Trophoblast cell (in vitro differentiated cells and primary cell): ENCODE measurements around the gene PLAC8L1. TPM values are rescaled to one million over a fixed set of nuclear protein-coding genes. Genes with fewer than 3 reads are reported as not detected.

Experiments used
- DNase-seq, 2 donors: peaks; one replicate each; pipeline ENCODE4 v3.0.0-alpha.2; 2016
- H2AFZ ChIP-seq: 2 replicates; pipeline ENCODE4 v1.6.1; 2013; ENCODE audit warnings: low read length, moderate library complexity, mild to moderate bottlenecking; ENCODE audit not compliant: insufficient read depth, poor library complexity
- H2AK5ac ChIP-seq: 2 replicates; pipeline ENCODE4 v1.6.1; 2013; ENCODE audit warnings: mild to moderate bottlenecking, low read length
- H2BK120ac ChIP-seq: 2 replicates; pipeline ENCODE4 v1.6.1; 2013; ENCODE audit warnings: low read length, mild to moderate bottlenecking, moderate library complexity; ENCODE audit not compliant: insufficient read depth, poor library complexity
- H2BK12ac ChIP-seq: 2 replicates; pipeline ENCODE4 v1.6.1; 2013; ENCODE audit warnings: mild to moderate bottlenecking, low read length, moderate library complexity
- H2BK5ac ChIP-seq: 2 replicates; pipeline ENCODE4 v1.6.1; 2013; ENCODE audit warnings: low read length, low read depth, moderate library complexity, mild to moderate bottlenecking; ENCODE audit not compliant: poor library complexity
- H3K14ac ChIP-seq: 2 replicates; pipeline ENCODE4 v1.6.1; 2013; ENCODE audit warnings: mild to moderate bottlenecking, low read length
- H3K18ac ChIP-seq: 2 replicates; pipeline ENCODE4 v1.6.1; 2013; ENCODE audit warnings: mild to moderate bottlenecking, low read length
- H3K23ac ChIP-seq: 2 replicates; pipeline ENCODE4 v1.6.1; 2013; ENCODE audit warnings: low read length
- H3K27ac ChIP-seq: 2 replicates; pipeline ENCODE4 v1.5.1; 2013; ENCODE audit warnings: low read depth, mild to moderate bottlenecking, inconsistent platforms, low read length, moderate library complexity
- H3K27me3 ChIP-seq: 2 replicates; pipeline ENCODE4 v1.6.1; 2013; ENCODE audit warnings: inconsistent platforms, mild to moderate bottlenecking, low read length, moderate library complexity; ENCODE audit not compliant: insufficient read depth
- H3K36me3 ChIP-seq, 2 experiments: 1 replicate in 1 of 2; 2 replicates in 1 of 2; pipeline ENCODE4 v1.6.1; 2013; ENCODE audit warnings: low read length in 2 of 2, mild to moderate bottlenecking in 2 of 2, moderate library complexity in 1 of 2; ENCODE audit not compliant: insufficient read depth in 2 of 2, control insufficient read depth in 1 of 2
- H3K4ac ChIP-seq: 2 replicates; pipeline ENCODE4 v1.6.1; 2013; ENCODE audit warnings: low read depth, mild to moderate bottlenecking, low read length, moderate library complexity
- H3K4me1 ChIP-seq, 2 experiments: 1 replicate in 1 of 2; 2 replicates in 1 of 2; pipeline ENCODE4 v1.6.1; 2013; ENCODE audit warnings: low read length in 2 of 2, mild to moderate bottlenecking in 2 of 2, moderate library complexity in 1 of 2; ENCODE audit not compliant: insufficient read depth in 2 of 2, control insufficient read depth in 1 of 2
- H3K4me2 ChIP-seq: 2 replicates; pipeline ENCODE4 v1.6.1; 2013; ENCODE audit warnings: inconsistent platforms, mild to moderate bottlenecking, low read length, moderate library complexity
- H3K4me3 ChIP-seq: 2 replicates; pipeline ENCODE4 v1.5.1; 2013; ENCODE audit warnings: mild to moderate bottlenecking, low read depth, low read length, inconsistent platforms
- H3K79me1 ChIP-seq: one replicate; pipeline ENCODE4 v1.6.1; 2013; ENCODE audit warnings: low read length
- H3K79me2 ChIP-seq: 2 replicates; pipeline ENCODE4 v1.6.1; 2013; ENCODE audit warnings: low read length, mild to moderate bottlenecking; ENCODE audit not compliant: control insufficient read depth, insufficient read depth, poor library complexity
- H3K9ac ChIP-seq: 2 replicates; pipeline ENCODE4 v1.6.1; 2013; ENCODE audit warnings: mild to moderate bottlenecking, low read length
- H3K9me3 ChIP-seq: 2 replicates; pipeline ENCODE4 v1.6.1; 2013; ENCODE audit warnings: low read depth, mild to moderate bottlenecking, control low read depth, inconsistent platforms, low read length; ENCODE audit not compliant: insufficient read depth
- H4K12ac ChIP-seq: 2 replicates; pipeline ENCODE4 v1.6.1; 2013; ENCODE audit warnings: low read depth, mild to moderate bottlenecking, low read length, moderate library complexity
- H4K8ac ChIP-seq: 2 replicates; pipeline ENCODE4 v1.6.1; 2013; ENCODE audit warnings: low read depth, mild to moderate bottlenecking, low read length, moderate library complexity
- H4K91ac ChIP-seq: one replicate; pipeline ENCODE4 v1.6.1; 2013; ENCODE audit warnings: low read depth, mild to moderate bottlenecking, low read length, moderate library complexity
- WGBS: extraction: QIAGEN DNeasy Blood & Tissue Kit; methylation state at CpG from one replicate; pipeline ENCODE4 v1.1.7; 2013; ENCODE audit warnings: missing lambda C conversion rate; ENCODE audit not compliant: insufficient read length, insufficient coverage; ENCODE audit errors: extremely low coverage; 5-methylcytosine and 5-hydroxymethylcytosine counted together
- polyA plus RNA-seq: library from polyadenylated mRNA; stranded (reverse); fragments of 200-250 nt; gene quantifications from 2 replicates; pipeline ENCODE4 v1.2.3, GENCODE V29; 2013

Gene PLAC8L1, protein sequence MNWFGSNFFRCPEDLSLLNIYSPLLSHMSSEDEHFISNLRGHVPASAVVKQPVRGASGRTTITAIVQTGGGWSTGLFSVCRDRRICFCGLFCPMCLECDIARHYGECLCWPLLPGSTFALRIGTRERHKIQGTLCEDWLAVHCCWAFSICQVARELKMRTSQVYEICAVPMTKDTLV
- polyA plus RNA-seq: 0.08 and 0.22 TPM in 2 replicates

- no peaks in the 10 kb centered on the region for H3K36me3 ChIP-seq
- no peaks in the 10 kb centered on the region for H3K79me1 ChIP-seq
- H4K8ac ChIP-seq: no peak within 1 kb of the TSS
- no peak within 1 kb of the TSS for H3K23ac ChIP-seq
- DNase-seq: no peak
- no peaks in the 10 kb centered on the region for H3K27me3 ChIP-seq
- H2BK5ac ChIP-seq: no peak within 1 kb of the TSS
- H3K4ac ChIP-seq: no peak within 1 kb of the TSS
- H2AFZ ChIP-seq: no peak within 1 kb of the TSS
- H2BK120ac ChIP-seq: no peak within 1 kb of the TSS
- no peak within 1 kb of the TSS for H3K18ac ChIP-seq
- no peaks in the 10 kb centered on the region for H3K9me3 ChIP-seq
- H3K4me3 ChIP-seq: no peak within 1 kb of the TSS
- no peaks in the 10 kb centered on the region for H3K79me2 ChIP-seq
- no peaks in the 10 kb centered on the region for H3K4me1 ChIP-seq
- H3K4me2 ChIP-seq: no peak within 1 kb of the TSS
- no peak within 1 kb of the TSS for H2BK12ac ChIP-seq
- no peak within 1 kb of the TSS for H3K14ac ChIP-seq
- no peak within 1 kb of the TSS for H3K27ac ChIP-seq
- H3K9ac ChIP-seq: no peak within 1 kb of the TSS
- no peak within 1 kb of the TSS for H4K12ac ChIP-seq
- WGBS: no CpG with 5 or more reads among the region's 2 CpGs
- H2AK5ac ChIP-seq: no peak within 1 kb of the TSS
- no peak within 1 kb of the TSS for H4K91ac ChIP-seq
These were observed at the start of gene PLAC8L1 for GRCh38 chr5:146105477-146105876. Gene PLAC8L1, minus strand, starts transcription at chr5:146105577. Its CDS starts 1,266 bp downstream, at chr5:146104311.

DNA sequence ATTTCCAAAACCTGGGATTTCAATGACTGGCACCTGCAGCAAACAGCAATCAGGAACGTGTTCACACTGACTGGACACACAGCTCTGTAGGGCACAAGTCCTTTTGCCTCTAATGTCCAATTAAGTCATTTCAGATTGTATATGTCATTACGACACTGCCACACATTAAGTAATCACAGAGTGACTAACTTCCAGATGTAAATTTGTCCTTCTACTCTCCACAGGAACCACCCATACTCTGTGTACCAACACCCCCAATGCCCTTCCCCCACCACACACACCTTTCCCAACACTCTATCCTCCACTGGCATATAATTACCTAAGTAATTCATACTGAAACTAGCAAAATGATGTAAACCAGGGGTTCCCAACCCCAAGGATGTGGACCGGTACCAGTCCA, 46.6 kb upstream of the PLAC8L1 start:
- no peak for DNase-seq
- Histone ChIP-seq H3K79me1 (no peaks in the 10 kb centered on the region), H3K14ac (no peak overlapping the region), H4K91ac (no peak overlapping the region), H3K23ac (no peak overlapping the region), H3K27me3 (no peaks in the 10 kb centered on the region), H2AK5ac (no peak overlapping the region), H2BK5ac (no peak overlapping the region), H3K4ac (no peak overlapping the region), H3K4me3 (no peak overlapping the region), H3K9ac (peak overlapping the region; percentile 74), H2BK120ac (no peak overlapping the region), H3K79me2 (no peaks in the 10 kb centered on the region), H3K27ac (no peak overlapping the region), H3K36me3 (peaks cover 16 to 20% of the 10 kb centered on the region in 2 experiments), H2BK12ac (no peak overlapping the region), H3K18ac (no peak overlapping the region), H4K8ac (no peak overlapping the region), H3K4me2 (no peak overlapping the region), H2AFZ (no peak overlapping the region), H3K4me1 (no peaks in the 10 kb centered on the region), H3K9me3 (no peaks in the 10 kb centered on the region), H4K12ac (no peak overlapping the region)
- no CpG with 5 or more reads among the region's 3 CpGs for WGBS

GRCh38 chr5:146137967-146138403, 32.6 kb upstream of the PLAC8L1 start:
- Histone ChIP-seq H3K4me1 (no peaks in the 10 kb centered on the region), H3K27me3 (no peaks in the 10 kb centered on the region), H2AK5ac (no peak overlapping the region), H3K14ac (no peak overlapping the region), H4K12ac (no peak overlapping the region), H3K23ac (no peak overlapping the region), H3K4me2 (no peak overlapping the region), H3K9ac (no peak overlapping the region), H2BK12ac (no peak overlapping the region), H3K79me1 (no peaks in the 10 kb centered on the region), H2BK120ac (no peak overlapping the region), H3K9me3 (no peaks in the 10 kb centered on the region), H3K4me3 (no peak overlapping the region), H3K18ac (no peak overlapping the region), H2BK5ac (no peak overlapping the region), H4K91ac (no peak overlapping the region), H4K8ac (no peak overlapping the region), H3K4ac (no peak overlapping the region), H3K36me3 (peaks cover 20 to 31% of the 10 kb centered on the region in 2 experiments), H2AFZ (no peak overlapping the region), H3K27ac (no peak overlapping the region), H3K79me2 (no peaks in the 10 kb centered on the region)
- WGBS: no CpG with 5 or more reads among the region's 8 CpGs
- DNase-seq: peak; percentile 40 to 65

DNA sequence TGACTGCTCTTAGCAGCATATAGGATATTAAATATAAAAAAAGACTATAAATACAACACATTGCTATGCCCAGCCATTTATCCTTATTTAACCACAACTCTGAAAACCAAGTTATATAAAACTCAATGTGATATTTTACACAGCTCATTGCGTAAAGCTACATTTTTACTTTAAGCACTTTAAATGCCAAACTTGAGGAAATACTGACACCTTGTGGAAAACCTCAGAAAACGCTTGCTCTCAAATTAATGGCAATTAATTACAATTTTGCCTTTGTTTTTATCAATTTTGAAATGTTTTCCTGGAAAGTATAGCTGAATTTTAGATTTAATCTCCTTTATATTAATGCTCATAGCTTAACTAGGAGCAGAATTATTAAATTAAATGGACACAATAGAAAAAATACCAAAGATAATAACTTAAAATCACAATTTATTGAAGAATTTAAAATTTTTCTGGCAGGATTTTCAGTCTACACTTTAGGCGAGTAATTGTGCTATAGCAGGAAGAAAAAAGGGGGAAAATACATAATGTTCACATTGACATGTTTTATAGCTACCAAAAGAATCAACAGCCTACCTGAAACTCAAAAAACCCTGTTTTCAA, 25.2 kb upstream of the PLAC8L1 start:
- H3K79me1 ChIP-seq: no peaks in the 10 kb centered on the region
- H2BK5ac ChIP-seq: no peak overlapping the region
- H3K18ac ChIP-seq: no peak overlapping the region
- H3K4me3 ChIP-seq: no peak overlapping the region
- peaks cover 14 to 20% of the 10 kb centered on the region in 2 experiments for H3K36me3 ChIP-seq
- H3K9ac ChIP-seq: no peak overlapping the region
- no peak overlapping the region for H3K4ac ChIP-seq
- no peaks in the 10 kb centered on the region for H3K9me3 ChIP-seq
- no peaks in the 10 kb centered on the region for H3K4me1 ChIP-seq
- H3K23ac ChIP-seq: no peak overlapping the region
- H3K79me2 ChIP-seq: no peaks in the 10 kb centered on the region
- no peaks in the 10 kb centered on the region for H3K27me3 ChIP-seq
- H4K12ac ChIP-seq: no peak overlapping the region
- H2AFZ ChIP-seq: no peak overlapping the region
- H4K8ac ChIP-seq: no peak overlapping the region
- no peak overlapping the region for H4K91ac ChIP-seq
- no CpG with 5 or more reads among the region's 3 CpGs for WGBS
- no peak overlapping the region for H2BK12ac ChIP-seq
- H3K4me2 ChIP-seq: no peak overlapping the region
- no peak overlapping the region for H2BK120ac ChIP-seq
- no peak overlapping the region for H2AK5ac ChIP-seq
- peak in 1 of 2 donors; percentile 63 for DNase-seq
- no peak overlapping the region for H3K27ac ChIP-seq
- H3K14ac ChIP-seq: no peak overlapping the region
